Anterior cingulate cortex (tissue), 58 donors: ENCODE results near the gene RUVBL1.

Source experiments
- DNase-seq, 58 donors: peaks; one replicate each; lab custom pipeline; 2025; lab: John Stamatoyannopoulos, UW

Gene RUVBL1

DNA sequence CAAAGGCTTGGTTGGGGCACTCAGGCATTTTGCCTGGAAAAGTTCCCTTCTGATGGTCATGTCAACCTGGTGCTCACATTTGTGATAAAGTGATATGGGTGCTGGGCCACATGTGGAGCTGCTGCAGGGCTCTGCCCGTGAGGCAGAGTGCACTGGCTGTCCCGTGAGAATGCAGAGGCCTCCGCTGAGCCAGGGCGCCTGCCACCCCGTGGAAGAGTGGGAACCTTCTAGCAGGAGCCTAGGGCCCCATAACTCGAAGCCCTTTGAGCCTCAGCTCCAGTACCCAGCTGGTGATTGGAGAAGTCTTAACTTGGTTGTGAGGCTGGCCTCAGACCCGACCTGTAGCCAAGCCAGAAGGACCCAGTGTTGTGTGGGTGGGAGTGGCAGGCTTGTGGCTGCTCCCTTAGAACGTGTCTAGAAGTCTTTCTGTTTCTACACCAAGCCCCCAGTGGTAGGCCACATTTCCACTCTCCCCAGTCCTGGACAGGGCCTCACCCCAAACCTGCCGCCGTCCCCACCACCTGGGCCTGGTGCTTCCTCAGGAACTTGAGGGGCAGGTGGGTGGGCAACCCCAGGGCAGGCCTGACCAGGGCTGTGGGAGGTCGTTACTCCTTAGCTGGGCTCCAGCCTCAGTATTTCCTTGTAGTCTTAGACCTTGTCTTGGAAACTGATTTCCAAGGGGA lies 51.7 kb downstream of the RUVBL1 start:
- DNase-seq = no peak

DNA sequence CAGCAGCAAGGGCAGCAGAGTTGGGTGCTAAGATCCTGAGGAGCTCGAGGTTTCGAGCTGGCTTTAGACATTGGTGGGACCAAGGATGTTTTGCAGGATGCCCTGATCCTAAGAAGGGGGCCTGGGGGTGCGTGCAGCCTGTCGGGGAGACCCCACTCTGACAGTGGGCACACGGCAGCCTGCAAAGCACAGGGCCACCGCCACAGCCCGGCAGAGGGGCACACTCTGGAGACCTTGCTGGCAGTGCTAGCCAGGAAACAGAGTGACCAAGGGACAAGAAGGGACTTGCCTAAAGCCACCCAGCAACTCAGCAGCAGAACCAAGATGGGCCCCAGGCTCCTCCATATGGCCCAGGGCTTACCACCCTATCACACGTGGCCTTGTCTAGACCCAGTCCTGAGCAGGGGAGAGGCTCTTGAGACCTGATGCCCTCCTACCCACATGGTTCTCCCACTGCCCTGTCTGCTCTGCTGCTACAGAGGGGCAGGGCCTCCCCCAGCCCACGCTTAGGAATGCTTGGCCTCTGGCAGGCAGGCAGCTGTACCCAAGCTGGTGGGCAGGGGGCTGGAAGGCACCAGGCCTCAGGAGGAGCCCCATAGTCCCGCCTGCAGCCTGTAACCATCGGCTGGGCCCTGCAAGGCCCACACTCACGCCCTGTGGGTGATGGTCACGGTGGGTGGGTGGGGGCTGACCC lies 52.6 kb downstream of the RUVBL1 start:
- DNase-seq = no peak

DNA sequence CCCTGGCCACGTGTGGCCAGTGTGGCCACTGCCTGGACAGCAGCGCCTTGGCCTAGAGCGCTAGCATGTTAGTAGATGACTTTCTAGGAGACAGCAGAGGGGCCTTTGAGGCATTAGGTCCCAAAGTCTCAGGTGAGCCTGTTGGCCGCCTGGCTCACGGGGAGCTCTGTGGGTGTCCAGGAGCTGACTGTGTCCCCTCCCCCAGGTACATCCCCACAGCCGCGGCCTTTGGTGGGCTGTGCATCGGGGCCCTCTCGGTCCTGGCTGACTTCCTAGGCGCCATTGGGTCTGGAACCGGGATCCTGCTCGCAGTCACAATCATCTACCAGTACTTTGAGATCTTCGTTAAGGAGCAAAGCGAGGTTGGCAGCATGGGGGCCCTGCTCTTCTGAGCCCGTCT lies 54.3 kb downstream of the RUVBL1 start:
- DNase-seq = no peak

DNA sequence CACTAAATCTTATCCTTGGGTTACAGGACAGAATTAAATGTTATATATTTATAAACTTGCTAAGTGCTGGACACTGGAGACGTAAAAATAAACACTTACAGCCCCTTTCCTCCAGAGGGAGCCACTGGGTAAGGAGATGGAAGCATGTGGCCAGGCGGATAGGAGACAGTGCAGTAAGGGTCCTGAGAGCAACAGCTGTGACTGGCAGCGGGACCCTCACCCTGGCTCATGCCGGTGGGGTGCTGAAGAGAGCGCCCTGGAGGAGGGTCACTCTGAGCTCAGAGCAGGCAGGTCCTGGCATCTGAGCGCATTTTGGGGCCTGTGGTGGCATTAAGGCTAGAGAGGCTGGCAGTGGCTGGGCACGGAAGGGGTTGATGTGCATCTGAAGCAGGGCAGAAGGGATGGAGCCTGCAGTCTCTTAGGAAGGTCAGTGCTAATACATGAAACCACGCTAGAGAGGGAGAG lies 55.4 kb downstream of the RUVBL1 start:
- DNase-seq = no peak

DNA sequence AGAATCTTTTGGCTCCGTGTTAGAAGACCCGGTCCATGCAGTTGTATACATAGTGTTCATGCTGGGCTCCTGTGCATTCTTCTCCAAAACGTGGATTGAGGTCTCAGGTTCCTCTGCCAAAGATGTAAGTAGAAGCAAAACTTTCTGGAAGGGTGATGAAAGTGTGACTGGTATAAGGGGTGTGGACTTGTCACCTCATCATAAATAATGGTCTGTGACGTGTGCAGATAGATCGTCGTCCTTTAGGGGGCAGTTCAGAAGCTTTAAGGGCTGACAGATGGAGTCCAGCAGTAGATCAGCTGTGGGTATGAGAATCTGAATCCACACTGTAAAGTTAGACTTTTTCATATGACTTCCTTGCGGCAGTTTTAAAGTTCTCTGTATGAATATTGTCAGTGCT lies 56.1 kb downstream of the RUVBL1 start:
- no peak for DNase-seq

DNA sequence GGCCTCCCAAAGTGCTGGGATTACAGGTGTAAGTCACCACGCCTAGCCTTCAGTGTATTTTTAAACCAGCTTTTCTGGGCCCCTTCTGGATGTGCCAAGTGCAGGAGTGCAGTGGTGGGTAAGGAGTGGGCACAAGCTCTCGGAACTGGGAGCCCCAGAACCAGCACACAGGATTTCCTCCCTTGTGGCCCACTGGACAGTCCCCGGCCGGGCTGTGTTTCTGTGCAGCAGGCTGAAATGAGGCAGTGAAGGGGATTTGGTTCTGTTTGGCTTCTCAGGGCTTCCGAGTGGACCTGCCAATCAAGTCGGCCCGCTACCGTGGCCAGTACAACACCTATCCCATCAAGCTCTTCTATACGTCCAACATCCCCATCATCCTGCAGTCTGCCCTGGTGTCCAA lies 56.9 kb downstream of the RUVBL1 start:
- DNase-seq = no peak

DNA sequence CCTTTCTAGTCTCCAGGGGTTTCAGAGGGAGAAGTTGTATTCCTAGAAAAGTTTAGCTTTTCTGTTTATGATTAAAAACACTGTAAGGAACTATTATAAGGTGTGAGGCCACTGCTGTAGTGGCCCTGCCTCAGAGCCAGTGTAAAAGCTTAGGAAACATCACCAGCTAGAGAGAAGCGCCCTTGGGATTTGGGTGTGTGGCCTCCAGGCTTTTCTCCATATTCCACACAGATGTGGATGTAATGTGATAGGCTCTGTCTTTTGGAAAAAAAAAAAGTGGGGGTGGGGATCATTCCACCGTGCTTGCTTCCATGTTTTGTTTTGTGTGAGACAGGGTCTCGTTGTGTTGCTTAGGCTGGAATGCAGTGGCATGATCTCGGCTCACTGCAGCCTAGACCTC lies 57.5 kb downstream of the RUVBL1 start:
- no peak for DNase-seq

DNA sequence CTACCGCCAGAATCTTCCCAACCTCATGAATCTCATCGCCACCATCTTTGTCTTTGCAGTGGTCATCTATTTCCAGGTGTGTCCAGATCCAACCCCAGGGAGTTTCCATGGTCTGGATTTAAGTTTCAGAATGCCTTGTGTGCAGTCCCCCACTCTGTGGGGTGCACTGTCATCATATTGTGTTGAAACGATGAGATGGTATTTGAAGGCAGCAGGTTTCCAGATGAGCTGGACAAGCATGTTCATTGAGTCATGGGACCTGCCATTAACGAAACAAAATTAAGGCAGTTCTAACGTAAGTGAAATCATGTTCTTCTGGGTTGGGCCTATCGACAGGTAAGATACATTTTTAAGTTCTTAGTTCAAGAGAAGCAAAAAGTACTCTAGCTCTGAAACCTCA lies 58.6 kb downstream of the RUVBL1 start:
- no peak for DNase-seq

DNA sequence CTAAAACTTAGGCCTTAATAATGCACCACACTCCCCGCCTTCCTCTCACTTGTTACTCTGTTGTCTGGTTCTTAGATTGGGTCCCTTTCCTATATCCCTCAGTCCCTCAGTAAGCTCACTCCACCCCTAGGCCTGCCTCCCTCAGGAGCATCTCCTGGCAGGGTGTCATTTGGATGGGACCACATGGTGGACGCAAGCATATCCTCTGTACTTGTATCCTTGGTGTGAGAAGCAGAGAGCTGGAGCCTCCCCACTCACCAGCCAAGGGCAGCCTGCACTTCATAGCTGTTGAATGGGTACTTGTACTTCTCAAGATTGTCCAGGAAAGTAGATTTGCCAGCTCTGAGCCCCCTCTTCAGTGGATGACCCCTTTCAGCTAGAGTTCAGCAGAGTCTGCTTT lies 59.7 kb downstream of the RUVBL1 start:
- DNase-seq = peak in 1 of 58 donors; percentile 10

DNA sequence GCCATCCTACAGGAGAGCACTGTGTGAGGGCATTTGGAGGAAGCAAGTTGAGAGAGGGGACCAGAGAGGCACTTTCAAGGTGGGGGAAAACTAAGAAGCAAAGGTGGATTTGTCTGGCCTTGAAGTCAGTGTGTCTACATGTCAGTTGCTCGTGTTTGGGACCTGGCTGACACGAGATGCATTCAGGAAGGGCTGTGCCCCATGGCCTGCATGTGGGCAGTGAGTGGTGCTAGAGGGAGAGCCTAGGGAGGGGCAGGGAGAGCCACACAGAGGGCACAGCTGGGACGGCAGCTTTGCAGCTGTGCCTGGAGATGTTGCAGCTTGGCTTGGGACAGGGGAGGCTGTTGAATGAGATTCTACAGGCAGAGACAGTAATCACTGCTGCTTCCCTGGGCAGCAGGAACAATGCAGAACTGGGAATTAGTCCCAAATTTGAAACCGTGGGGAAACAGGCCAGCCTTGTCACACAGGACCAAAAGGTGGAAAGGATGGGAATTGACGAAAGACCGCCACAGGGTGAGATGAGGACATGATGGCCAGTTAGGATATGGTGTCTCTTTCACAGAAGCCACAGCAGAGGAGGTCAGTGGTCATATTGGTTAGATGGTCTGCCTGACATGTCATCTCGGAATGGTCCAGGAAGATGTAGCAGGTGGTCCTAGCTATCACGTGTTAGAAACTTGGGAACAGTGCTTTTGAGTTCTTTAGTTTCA lies 61.4 kb downstream of the RUVBL1 start:
- peak in 6 of 58 donors; percentile 15 to 39 (median 19) for DNase-seq

DNA sequence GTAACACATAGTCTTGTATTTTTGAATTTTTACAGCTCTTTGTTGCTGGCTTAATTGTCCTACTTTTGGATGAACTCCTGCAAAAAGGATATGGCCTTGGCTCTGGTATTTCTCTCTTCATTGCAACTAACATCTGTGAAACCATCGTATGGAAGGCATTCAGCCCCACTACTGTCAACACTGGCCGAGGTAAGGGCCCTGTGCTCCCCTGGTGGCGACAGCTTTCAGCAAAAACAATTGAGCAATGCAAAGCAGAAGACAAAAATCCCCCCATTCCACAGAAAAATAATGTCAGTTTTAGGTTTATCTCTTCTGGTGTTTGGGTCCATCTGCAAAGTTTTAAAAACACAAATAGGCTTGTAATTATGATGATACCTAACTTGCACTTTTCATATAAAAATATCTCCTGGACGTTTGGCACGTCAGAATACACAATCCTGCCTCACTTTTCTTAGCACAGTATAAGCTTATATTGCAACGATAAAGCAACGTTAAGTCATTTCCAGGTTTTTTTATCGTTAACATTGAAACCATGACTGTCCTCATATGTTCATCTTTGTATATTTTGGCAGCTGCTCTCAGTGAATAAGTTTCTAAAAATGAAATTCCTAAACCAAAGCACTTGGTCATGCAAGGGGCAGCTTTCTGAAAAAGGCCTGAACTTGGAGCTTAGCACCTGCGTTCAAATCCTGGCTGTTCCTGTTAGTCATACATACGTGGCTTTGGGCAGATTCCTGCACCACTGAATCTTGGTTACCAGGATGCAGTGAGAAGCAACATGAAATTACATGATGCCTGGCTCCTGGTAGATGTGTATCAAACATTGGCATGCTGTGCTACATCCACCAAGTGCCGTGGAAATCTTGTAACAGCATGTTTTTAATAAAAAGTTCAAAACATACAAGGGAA lies 62.9 kb downstream of the RUVBL1 start:
- no peak for DNase-seq

DNA sequence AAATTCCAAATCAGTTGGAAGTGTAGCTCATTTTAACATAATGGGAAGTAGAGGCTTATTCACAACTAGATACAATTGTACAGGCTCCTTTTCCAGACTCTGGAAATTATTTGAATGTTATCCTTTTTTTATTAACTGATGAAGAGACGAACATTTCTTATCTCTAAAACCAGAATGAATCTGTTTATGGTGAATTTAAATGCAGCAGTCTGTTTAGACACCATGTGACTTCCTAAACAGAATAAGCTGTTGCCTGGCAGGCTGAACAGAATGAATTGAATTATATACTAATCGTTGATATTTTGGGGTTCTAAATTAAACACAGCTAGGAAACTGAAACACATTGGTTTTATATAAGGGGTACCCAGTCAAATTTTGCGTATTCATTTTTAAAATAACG lies 67.4 kb downstream of the RUVBL1 start:
- no peak for DNase-seq

DNA sequence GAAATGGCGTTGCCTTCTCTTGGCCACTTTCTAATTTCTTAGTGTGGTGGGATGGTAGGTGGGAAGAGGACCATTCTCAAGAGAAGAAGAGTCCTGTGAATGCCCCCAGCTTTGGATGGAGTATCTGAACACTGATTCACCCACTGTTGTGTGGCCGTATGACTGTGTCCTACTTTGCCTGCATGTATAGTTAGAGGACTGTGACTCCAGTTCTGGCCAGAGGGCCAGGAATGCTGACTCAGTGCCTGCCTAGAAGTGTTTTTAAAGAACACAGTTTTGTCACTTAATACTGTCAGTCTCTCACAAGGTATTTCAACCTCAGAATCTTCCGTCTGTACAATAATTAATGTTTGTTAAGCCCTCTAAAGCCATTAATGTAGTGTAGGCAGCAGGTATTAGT lies 69.2 kb downstream of the RUVBL1 start:
- DNase-seq = no peak

DNA sequence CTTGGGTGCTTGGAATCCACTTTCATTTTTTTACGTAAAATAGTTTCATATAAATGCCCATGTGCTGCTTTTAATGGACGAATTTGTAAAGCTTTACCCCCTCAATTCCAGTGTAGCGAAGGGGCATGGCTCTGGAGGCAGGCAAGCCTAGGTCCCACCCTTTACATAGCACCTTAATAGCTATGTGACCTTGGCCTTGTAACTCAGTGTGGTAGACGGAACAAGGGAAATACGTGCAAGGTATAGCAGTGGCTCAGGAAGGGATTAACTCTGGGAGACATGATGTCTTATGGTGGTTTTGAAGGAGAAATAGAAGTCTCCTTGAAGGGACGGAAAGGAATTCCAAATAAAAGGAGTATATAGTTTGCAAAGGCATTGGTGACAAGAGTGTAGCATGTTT lies 70.0 kb downstream of the RUVBL1 start:
- DNase-seq = no peak

DNA sequence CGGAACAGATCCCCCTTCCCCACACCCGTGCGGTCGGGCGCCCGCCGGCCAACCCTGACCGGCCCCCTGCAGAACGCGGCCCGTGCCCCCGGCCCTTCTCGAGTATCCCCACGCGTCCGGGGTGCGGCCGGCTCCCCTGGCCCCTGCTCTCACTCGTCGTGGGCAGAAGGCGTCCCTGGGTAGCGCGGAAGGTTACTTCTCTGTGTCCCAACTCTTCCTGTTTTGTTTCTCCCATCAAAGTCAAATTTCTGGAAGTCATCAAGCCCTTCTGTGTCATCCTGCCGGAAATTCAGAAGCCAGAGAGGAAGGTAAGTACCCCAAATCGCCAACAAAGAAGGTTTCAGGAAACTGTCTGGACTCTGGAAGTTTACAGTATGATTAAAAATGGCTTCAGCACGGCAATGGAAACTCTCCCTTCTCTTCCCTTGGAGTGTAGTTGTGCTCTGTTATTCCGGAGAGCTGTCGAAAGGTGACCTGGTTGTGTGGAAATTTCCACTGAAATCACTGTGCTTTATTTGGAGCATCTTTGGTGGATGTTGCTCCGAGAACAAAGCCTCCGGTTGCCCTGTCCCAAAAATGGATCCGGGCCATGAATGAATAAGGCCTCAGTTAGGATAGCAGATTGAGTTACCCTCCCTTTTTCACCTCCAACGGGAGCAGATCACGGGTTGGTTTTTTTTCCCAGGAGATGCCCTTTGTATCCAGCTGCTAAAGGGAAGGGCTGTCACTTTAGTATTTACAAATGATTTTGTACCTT lies 70.8 kb downstream of the RUVBL1 start:
- no peak for DNase-seq

DNA sequence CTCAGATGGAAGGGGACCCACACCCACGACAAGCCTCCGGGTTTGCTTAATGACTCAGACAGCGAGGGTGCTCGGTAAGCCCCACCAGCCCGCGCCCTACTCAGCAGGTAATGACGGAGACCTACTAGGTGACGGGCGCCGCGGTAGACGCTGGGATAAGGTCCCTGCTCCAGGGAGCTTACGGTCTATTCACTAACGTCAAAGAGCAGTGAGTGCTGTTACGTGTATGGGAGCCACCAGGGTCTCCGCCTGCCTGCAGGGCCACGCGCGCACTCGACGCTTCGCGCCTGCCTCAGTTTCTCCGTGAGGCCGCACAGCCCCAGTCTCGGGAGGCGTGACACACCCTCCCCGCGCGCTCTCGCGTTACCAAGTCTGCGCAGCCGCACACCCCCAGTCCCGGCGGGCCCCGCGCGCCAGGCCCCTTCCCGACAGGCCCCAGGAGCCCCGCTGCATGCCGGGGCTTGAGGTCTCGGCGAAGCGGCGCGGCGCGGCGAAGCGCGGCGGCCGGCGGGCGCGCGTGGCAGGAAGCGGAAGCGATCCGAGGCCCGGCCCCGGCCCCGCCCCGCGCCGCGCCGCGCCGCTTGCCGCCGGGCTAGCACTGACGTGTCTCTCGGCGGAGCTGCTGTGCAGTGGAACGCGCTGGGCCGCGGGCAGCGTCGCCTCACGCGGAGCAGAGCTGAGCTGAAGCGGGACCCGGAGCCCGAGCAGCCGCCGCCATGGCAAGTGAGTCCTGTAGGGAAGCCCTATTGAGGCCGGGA lies 71.6 kb downstream of the RUVBL1 start, which contains the start of gene SEC61A1:
TSS of gene SEC61A1 (plus strand) at position 601 of the 758 bp plus-strand sequence. CDS start at position 717, 116 bp downstream.
- peak; percentile 53 to 96 (median 89) for DNase-seq

DNA sequence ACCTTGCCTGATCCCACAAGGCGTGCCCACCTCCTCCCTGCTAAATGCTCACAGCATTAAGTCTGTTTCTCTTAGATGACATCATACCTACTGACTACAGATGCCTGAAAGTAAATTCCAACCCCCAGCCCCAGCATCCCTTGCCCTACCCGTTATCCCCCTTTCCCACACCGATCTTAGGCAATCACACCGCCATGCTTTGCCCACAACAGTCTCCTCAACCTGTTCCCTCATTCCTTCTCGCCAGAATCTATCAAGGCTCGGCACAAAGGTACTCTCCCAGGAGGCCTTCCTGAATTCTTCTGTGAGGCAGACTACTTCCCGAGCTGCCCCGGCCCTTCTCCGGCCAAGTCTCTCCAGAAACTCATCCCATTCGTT lies 72.2 kb downstream of the RUVBL1 start:
- DNase-seq = peak in 1 of 58 donors; percentile 62

DNA sequence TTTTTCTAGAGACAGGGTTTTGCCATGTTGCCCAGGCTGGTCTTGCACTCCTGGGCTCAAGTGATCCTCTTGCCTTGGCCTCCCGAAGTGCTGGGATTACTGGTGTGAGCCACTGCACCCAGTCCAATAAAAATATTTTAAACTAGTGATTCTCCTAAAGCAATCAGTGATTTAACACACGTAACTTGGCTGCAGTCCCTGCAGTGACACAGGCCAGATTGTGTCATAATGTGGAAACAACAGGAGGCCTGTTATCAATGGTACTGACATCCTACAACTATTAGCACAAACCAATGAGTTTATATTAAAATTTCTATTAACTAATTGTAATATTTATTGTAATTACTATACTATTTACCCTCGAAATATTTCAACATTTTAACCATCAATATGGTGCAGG lies 73.0 kb downstream of the RUVBL1 start:
- DNase-seq = peak in 1 of 58 donors; percentile 17

DNA sequence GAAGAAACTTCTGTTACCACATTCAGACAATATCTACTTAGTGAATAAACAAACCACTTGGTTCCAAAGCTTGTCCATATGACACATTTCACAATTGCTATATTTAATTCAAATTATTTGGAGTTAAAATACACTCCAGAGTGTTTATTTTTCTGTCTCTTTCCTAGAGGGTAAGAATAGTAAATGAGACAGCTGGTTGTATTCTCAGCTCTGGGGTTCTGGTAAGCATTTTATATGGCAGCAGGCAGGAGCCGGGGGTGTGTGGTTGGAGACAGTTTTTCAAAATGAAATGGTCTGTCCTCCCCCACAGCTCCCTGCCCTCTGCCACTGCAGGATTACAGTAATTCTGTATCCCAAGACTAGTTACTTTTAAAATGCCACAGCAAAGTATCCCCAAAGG lies 82.3 kb downstream of the RUVBL1 start:
- DNase-seq = peak in 17 of 58 donors; percentile 1 to 46 (median 11)
